Epidermal melanocyte (primary cell): ENCODE results near the gene STARD13.

Experiments
- DNase-seq: peaks from one replicate; pipeline ENCODE4 v3.0.0; 2011; ENCODE audit warnings: low spot score; ENCODE audit not compliant: insufficient read length

STARD13 gene

DNA sequence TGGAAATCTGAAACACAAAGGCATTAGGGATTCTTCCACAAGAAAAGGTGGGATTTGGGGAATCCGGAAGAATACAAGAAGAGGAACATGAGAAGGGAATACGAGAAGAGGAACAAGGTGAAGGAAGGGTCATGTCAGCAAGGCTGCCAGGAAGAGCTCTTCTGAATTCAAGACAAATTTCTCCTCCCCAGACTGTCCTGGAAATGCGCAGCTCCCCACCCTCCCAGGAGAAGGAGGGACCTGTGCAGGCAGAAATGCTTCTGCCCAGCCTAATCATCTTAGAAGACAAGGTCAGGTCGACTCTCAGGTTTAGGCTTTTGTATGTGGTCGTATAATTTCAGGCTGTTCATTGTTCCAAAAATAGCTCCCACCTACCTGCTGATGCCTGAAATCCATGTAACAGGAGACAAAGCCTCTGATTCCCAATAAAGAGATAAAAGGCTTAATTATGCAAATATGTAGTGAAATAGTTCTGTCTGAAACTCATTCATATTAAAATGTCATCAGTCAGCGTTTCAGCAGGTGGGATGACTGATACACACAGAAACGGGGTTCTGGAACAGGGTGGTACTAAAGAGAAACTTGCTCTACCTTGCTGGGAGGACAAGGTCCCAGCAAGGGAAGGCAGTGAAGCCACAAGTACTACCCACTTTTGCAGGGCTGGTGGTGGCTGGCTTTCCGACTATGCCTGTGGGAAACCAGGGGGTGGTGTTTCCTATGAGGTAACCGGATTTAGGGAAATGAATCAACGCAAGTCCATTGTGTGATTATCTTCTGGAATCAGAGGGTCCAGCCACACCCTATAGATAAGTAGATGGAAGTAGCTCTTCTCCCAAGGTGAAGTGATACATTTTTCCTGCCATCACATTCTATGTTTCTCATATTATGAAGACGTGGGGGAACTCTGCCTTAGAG, 193.2 kb downstream of the STARD13 start:
- DNase-seq = no peak

DNA sequence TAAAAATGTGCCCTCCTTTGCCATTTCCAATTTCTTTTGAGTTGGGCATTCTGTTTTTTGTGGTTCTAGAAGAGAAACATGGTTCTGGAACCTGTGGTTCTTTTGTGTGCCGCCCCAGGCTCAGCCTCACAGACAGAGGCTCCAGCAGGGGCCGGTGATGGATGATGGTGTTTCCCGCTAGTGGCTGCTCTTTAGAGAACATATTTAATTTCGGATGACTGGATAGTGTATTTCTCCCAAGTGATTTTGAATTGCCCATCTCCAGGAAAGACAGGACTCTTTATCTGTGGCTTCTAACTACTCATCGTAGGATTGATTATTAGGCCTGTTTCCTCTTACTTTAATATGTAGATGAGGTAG, 194.2 kb downstream of the STARD13 start:
- DNase-seq = no peak

DNA sequence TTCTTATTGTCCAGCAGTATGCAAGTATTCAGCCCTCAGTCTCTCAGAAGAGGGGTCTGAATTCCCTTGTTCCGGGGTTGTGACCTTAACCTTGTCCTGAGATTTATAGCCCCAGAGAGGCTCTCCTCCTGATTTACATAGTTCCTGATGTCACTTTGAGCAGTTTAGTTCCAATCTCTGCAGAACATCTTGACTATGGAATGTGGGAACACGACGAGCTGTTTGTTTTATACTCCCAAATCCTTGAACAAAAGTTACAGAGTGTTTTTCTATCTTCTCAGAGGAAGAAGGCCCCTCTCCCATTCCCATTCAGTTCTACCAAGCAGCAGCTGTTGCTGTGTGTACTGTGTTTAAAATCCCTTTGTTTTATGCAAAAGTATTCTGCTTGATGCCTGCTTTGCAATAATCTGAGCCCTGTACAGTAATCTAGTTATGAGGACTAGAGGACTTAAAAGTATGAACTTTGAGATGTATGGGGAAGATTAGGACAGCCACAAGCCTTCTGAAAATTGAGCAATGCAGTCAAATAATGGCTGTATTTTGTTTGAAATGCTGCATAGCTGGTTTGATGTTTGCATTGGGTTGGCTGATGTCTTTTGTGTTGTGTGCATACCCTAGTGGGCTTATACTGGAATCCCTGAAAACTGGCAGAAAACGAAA, 194.7 kb downstream of the STARD13 start:
- DNase-seq = no peak

DNA sequence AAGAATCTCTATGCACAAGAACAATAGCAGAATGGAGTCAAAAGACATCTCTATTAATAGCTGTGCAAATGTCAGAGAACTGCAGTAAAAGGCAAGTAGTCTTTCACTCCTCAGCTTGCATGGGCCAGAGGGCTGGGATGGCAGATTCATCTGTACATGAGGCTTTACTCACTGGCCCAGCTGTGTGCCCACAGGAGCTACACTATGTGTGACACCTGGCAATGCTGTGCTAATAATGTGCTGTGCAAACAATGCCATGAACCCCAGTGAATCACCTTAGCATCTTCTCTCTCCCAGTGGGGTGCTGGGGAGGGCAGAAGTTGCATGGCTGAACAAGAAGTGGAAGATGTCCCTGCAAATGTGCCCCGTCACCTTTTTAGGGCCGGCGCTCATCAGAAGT, 196.2 kb downstream of the STARD13 start:
- DNase-seq = no peak

DNA sequence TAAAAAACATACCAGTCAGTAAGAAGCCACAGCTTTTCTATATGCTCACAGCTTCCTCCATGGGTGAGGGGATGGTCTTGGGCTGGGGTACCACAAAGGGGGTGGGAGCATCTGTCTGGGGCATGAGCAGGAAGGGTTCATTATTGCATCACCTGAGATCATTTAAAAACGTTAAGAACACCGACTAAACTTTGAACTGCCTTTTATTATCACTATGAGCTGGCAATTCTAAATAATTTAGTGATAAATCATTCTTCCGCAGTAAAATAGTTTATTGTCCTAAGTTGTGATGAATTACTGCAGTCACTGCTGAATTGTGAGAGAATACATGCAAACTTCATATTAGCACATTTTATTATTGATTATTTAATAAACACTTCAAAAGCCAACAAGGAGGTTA, 197.8 kb downstream of the STARD13 start:
- no peak for DNase-seq

DNA sequence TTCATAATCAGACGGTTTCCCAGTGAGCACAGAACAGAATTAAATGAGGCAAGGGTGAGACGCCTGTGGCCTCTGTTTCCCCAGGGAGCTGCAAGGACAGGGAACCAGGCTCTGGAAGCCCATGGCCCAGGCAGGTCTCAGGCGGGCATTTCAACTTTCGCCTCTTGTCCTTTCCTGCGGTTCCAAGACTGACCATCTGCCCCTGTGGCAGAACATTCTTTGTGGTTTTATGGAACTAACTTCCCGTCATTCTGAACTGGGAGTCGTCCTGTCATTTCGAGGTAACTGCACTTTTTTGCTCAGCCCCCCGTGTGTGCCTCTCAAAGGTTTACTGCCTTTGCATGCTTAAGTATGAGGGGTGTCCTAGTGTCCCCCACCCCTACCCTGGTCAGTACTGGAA, 198.5 kb downstream of the STARD13 start:
- no peak for DNase-seq

DNA sequence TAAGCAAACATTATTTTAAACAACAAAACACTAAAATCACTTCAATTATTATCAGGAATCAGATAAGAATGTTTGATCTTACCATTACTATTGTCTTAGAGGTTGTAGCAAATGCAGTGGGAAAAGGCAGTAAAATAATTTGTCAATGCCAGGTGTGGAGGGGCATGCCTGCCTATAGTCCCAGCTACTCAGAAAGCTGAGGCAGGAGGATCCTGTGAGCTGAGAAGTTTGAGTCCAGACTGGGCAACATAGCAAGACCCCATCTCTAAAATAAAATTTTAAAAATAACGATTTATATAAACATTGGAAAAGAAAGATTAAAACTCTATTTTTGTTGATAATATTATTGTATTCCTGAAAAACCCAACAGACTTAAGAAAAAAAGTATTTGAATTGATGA, 202.5 kb downstream of the STARD13 start:
- DNase-seq = no peak

DNA sequence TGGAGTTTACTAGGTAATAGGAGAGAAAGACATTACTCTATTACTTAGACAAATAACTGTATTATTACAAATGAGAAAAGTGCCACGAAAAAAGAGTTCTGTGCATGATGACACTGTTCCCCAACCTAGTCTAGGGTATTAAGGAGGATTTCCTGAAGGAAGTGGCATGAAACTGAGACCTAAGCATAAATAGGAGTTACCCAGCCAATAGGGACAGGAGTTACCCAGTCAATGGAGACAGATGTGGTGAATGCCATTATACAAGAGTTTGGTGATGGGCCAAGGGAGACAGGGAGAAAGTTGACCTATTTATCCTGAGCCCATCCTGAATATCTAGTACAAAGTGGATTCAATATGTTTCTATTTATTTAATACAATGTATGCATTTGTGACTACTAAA, 203.9 kb downstream of the STARD13 start:
- DNase-seq = no peak

DNA sequence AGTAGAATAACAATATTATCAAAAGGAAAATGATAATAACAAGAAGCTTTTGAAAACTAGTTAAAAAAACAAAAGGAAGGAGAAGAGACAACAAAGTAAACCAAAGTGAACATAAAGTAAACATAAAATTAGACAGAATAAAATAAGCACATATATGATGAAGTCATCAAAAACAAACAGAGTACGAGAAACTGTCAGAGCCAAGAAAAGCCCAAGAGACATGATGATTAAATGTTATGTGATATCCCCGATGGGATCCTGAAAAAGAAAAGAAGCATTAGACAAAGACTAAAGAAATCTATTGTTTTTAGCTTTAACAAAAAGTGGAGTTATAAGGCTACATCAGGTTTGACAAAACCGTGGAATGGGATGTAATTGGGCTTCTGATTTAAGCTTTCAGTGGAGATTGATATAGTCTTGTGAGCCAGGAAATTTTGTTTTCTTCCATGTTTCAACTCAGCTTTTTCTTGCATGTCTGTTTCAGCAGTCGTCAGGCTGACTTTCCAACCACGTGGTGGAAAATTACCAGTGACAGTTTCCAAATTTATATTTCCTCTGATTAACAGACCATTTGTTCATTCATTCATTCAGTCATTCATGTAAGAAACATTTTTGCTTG, 204.5 kb downstream of the STARD13 start:
- DNase-seq = no peak

DNA sequence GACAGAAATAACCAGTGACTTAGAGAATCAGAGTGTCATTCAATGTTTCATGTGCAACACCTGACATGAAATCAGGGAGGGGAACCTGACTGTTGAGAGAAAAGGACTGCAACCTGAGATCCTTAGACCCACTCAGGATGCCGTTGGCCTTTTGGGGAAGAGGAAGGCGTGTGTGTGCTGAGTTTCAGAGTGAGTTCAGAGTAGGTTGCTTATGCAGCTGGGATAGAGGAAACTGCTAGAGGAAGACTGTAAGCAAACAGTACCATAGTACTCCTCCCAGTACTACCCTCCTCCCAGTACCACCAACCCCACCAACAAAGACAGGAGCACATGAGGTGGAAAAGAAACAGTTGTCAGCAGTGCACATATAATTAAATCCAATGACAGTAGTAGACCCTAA, 205.6 kb downstream of the STARD13 start:
- no peak for DNase-seq

DNA sequence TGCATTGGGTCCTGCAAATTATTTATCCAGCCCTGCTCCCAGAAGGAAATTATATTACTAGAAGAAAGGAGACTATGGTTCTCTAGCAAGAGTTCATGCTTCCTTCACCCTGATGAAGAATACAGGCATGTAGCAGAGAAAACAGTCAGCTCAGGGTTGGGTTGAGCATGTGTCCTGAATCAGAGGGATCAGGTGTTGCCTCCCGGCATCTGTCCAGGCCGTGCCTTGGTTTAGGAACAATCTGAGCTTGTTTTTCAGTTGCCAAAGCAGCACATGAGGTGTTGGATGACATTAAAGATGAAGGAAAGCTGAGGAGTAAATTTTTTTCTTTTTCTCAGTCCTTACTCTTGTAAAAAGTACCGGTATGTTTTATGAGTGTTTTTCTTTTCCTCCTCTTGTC, 207.3 kb downstream of the STARD13 start:
- DNase-seq = no peak

DNA sequence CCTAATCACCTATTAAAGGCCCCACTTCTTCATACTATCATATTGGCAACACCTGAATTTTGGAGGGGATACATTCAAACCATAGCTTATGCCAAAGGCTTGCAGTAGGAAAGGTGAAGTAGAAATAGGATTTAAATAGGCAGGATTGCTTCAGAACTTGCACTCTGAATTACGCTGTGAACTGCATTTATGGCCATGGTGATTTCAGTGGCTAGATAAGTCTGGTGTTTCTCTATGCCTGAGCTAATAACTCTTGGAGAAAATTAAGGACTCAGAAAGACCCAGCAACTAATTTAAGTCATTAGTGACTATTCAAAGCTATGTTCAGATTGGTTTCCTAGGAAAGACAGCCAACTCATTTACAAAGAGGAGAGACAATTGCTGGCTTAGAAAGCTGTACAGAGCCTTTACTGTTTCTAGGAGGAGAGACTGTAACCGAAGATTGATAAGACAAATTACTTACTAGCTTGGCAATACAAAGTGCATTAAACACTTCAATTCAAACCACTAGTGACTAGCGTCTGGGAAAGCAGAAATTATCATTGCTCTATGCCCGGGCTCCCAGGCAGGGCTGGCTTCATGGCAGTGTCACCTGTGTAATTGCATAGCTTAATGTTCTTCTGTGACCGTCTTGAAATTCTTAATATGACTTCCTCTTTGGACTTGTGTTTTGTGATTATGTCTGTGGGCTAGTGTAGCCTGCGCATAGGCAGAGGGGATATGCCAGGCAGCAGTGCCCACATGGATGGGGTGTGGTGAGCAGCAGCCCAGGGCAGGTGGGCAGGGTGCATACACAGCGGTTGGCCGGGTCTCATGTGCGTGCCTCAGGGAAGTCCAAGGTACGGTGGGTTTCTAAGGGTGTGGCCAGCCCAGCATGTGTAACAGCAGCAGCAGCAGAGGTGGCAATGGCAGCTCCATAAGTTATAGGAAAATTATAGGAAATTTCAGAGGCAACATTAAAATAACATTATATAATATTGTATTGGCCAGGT, 209.3 kb downstream of the STARD13 start:
- no peak for DNase-seq

DNA sequence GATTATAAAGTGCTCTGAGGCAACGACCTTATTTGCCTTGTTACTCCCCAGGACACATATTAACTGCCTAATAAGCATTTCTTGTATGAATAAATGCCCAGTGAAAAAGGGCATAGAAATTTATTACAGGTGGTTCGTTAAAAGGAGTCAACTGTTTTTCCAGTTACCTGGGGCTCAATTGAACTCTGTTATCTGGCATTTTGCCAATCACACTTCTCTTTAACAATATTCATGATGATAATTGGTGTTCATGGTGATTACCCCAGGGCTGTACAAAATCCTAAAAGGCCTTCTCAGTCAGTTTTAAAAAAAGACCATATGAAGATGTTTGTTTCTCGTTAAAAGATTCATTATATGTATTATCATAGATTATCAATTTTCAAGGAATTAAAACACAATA, 212.2 kb downstream of the STARD13 start:
- DNase-seq = no peak

DNA sequence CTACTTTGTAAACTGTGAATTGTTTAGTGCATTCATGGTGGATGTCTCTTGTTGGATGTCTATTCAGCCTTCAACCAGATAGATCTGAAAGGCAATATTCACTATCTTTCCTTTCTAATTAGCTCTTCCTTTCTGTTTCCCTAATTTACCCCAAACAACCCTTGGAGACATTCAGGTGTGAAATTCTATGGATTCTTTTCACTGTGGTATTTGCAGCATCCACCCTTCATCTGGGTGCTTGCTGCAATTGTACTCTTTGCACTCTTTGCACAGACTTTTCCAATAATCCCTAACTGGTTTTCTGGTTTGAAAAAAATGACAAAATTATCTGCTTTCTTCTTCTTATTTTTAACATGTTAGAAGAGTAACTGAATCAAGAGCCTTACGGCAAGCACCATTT, 212.8 kb downstream of the STARD13 start:
- DNase-seq = no peak

DNA sequence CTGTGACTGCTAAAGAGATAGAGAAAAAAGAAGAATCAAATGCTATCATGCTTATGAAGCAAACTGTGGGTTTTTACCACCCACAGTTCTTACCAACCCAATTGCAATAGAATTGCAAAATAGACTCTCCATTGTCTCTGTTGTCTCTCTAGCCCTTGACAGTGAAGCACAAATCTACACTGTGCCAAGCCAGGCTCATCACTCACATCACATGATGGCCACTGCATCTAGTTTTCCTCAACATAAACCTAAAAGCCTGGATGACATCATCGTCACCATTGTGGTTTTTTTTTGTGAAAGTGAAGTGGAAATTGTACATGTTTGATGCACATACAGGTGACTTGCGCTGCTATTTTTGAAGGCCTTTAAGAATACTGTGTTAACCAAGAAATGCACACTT, 213.3 kb downstream of the STARD13 start:
- no peak for DNase-seq

DNA sequence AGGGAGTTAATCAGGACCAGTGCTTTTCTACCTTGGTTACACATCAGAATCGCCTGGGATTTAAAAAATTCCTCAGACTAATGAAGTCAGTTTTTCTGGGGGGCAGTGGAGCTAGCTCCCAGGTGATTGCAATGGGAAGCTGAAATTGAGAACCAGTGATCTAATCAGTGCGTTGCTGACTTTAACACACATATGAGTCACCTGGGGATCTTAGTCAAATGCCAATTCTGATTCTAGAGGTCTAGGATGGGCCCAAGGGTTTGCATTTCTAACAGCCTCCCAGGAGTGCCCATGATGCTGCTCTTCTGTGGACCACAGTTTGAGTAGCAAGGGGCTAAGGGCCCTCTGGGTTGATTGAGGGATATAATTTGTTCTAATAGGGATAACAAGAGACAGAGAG, 214.8 kb downstream of the STARD13 start:
- DNase-seq = no peak

DNA sequence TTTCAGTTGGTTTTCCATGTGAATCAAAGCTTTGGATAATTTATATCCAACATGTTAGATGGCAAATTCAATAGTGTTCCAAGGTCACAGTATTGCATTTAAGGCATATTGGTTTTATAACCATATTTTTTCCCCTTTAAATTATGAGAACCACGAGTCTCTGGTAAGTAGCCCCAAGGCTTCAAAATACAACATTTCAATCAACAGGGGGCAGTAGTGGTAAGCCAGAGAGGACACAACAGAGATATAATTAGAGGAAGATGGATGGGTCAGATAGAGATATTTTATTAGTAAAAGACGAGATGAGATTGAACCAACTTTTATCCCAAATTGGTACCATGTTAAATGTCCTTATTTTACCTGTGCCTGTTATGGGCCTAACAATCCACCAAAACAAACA, 216.2 kb downstream of the STARD13 start:
- no peak for DNase-seq

DNA sequence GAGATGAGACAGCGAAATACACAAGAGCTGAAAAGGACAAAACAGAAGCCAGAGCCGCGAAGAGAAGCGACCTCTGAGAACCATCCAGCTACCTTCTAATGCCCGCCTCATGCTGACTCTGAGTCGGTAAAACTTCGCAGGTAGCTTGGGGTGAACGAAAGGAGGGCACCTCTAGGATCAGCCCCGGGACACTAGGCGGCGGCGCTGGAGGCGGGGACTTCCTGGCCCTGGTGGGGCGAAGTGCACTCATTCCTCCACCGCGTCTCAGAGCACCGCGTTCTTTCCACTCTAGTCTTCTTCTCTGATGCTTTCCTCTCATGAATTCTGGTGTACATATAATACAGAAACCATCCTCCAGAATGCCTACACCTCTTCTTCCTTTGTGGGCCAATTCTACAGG, 219.2 kb downstream of the STARD13 start:
- no peak for DNase-seq

DNA sequence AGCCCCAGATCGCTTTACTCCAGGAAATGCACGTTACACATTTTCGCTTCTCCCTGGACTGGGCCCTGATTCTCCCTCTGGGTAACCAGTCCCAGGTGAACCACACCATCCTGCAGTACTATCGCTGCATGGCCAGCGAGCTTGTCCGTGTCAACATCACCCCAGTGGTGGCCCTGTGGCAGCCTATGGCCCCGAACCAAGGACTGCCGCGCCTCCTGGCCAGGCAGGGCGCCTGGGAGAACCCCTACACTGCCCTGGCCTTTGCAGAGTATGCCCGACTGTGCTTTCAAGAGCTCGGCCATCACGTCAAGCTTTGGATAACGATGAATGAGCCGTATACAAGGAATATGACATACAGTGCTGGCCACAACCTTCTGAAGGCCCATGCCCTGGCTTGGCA, 224.7 kb downstream of the STARD13 start:
- no peak for DNase-seq

DNA sequence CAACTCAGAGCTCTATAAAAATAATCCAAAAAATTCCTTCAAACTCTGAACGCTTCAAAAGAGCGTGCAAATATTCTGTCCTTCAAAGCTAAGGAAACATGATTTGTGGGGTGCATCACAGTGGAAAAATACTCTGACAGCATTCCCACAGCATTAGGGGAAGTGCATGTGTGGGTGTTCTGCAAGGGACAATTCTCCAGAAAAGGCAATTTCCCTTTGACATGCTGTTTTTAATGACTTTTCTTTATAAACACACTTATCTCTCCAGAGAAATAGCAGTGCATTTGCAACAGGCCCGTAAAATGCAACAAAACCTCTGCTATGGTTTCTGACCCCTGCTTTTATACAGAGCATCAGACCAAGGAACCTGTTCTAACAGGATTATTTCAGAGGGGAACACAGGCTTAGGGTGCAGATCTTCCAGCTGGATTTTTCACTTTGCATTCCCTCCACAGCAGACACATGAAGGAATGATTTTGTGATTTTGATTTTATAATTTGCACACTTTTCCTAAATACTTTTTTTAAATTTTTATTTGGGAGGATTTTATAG, 226.7 kb downstream of the STARD13 start:
- no peak for DNase-seq
